ENCODE data around the gene RERE.
"Not testable (repeated sequence)": the region's sequence is repeated elsewhere in the genome, so short reads cannot be mapped to it uniquely, and the experiment has no call there.

Gene RERE

GRCh38 chr1:8464377-8464776 lies 353.1 kb downstream of the RERE start:
- DNase-seq: no peak

- no peak for DNase-seq
Measured at GRCh38 chr1:8463144-8463927, 354.1 kb downstream of the RERE start.

- DNase-seq: no peak
Measured at GRCh38 chr1:8462371-8462892, 355.0 kb downstream of the RERE start.

- DNase-seq: no peak
Measured at GRCh38 chr1:8461351-8462110, 355.9 kb downstream of the RERE start.

- no peak for DNase-seq
Measured at GRCh38 chr1:8460784-8461183, 356.7 kb downstream of the RERE start.

GRCh38 chr1:8460132-8460544 lies 357.3 kb downstream of the RERE start:
- DNase-seq: no peak

- no peak for DNase-seq
Measured at GRCh38 chr1:8458607-8459006, 358.8 kb downstream of the RERE start.

GRCh38 chr1:8457760-8458381 lies 359.6 kb downstream of the RERE start:
- DNase-seq: no peak

- DNase-seq: no peak
Measured at GRCh38 chr1:8456991-8457390, 360.4 kb downstream of the RERE start.

- peak in 1 of 2 experiments; percentile 45 for DNase-seq
Measured at GRCh38 chr1:8456308-8456912, 361.0 kb downstream of the RERE start.

- no peak for DNase-seq
Measured at GRCh38 chr1:8455700-8456307, 361.6 kb downstream of the RERE start.

GRCh38 chr1:8450312-8450711 lies 367.1 kb downstream of the RERE start:
- DNase-seq: no peak

GRCh38 chr1:8448911-8449661 lies 368.4 kb downstream of the RERE start:
- DNase-seq: no peak

GRCh38 chr1:8448505-8448904 lies 368.9 kb downstream of the RERE start:
- not testable (repeated sequence) for DNase-seq

GRCh38 chr1:8447616-8448150 lies 369.8 kb downstream of the RERE start:
- DNase-seq: no peak

GRCh38 chr1:8446119-8446518 lies 371.3 kb downstream of the RERE start:
- not testable (repeated sequence) for DNase-seq

- no peak for DNase-seq
Measured at GRCh38 chr1:8443558-8444194, 373.8 kb downstream of the RERE start.

- no peak for DNase-seq
Measured at GRCh38 chr1:8441426-8441825, 376.0 kb downstream of the RERE start.

- DNase-seq: no peak
Measured at GRCh38 chr1:8439015-8439702, 378.3 kb downstream of the RERE start.

GRCh38 chr1:8438489-8438888 lies 379.0 kb downstream of the RERE start:
- no peak for DNase-seq
